HFF-Myc (cell line): ENCODE measurements around the gene CHST12.

Experiments used
- DNase-seq: peaks from one replicate; pipeline ENCODE4 v3.0.0-alpha.2; 2011; ENCODE audit warnings: low read depth; ENCODE audit errors: extremely low read depth
- H3K4me3 ChIP-seq: replicated peaks from 2 replicates; pipeline ENCODE4 v1.5.1; 2011; ENCODE audit warnings: low read depth, mild to moderate bottlenecking, control low read depth, low read length
- TF ChIP-seq, protein P1 (sequence below): IDR thresholded peaks from 2 replicates; pipeline ENCODE4 v1.5.1; 2012; ENCODE audit warnings: mild to moderate bottlenecking, low read depth, low read length, control low read depth; ENCODE audit errors: missing control alignments

The CHST12 gene

GRCh38 chr7:2371329-2371728 is 32.1 kb upstream of the CHST12 start:
- DNase-seq, result no peak
- TF ChIP-seq, protein P1, sequence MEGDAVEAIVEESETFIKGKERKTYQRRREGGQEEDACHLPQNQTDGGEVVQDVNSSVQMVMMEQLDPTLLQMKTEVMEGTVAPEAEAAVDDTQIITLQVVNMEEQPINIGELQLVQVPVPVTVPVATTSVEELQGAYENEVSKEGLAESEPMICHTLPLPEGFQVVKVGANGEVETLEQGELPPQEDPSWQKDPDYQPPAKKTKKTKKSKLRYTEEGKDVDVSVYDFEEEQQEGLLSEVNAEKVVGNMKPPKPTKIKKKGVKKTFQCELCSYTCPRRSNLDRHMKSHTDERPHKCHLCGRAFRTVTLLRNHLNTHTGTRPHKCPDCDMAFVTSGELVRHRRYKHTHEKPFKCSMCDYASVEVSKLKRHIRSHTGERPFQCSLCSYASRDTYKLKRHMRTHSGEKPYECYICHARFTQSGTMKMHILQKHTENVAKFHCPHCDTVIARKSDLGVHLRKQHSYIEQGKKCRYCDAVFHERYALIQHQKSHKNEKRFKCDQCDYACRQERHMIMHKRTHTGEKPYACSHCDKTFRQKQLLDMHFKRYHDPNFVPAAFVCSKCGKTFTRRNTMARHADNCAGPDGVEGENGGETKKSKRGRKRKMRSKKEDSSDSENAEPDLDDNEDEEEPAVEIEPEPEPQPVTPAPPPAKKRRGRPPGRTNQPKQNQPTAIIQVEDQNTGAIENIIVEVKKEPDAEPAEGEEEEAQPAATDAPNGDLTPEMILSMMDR, result no peak
- H3K4me3 ChIP-seq, result no peak overlapping the region

- DNase-seq, result no peak
- no peak overlapping the region for H3K4me3 ChIP-seq
- TF ChIP-seq, protein P1, result no peak
Observed at GRCh38 chr7:2372724-2373123, 30.7 kb upstream of the CHST12 start.

DNA sequence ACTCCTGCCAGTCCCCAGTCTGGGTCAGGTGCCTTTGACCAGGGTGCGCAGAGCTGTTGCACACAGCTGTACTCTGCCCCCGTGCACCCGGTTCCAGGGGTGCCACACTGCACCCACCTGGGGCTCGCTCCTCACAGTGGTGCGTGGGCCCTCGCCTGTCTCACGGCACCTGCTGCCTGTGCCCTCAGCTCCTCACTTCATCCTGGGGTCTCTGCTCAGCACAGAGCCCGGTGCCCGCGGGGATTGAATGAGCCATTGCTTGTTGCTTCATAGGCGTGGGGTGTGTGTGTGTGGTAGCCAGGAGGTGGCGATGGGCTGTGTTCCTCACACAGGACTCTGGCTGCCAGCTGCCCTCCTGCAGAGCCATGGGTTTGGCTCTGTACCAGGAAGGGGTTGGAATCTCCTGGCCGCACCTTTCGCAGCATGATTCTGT is 30.3 kb upstream of the CHST12 start:
- no peak overlapping the region for H3K4me3 ChIP-seq
- TF ChIP-seq, protein P1, result no peak
- no peak for DNase-seq

GRCh38 chr7:2373646-2374045 is 29.8 kb upstream of the CHST12 start:
- TF ChIP-seq, protein P1, result no peak
- DNase-seq, result no peak
- no peak overlapping the region for H3K4me3 ChIP-seq

- H3K4me3 ChIP-seq, result no peak overlapping the region
- no peak for DNase-seq
- TF ChIP-seq, protein P1, result no peak
Observed at GRCh38 chr7:2374401-2374800, 29.0 kb upstream of the CHST12 start.

DNA sequence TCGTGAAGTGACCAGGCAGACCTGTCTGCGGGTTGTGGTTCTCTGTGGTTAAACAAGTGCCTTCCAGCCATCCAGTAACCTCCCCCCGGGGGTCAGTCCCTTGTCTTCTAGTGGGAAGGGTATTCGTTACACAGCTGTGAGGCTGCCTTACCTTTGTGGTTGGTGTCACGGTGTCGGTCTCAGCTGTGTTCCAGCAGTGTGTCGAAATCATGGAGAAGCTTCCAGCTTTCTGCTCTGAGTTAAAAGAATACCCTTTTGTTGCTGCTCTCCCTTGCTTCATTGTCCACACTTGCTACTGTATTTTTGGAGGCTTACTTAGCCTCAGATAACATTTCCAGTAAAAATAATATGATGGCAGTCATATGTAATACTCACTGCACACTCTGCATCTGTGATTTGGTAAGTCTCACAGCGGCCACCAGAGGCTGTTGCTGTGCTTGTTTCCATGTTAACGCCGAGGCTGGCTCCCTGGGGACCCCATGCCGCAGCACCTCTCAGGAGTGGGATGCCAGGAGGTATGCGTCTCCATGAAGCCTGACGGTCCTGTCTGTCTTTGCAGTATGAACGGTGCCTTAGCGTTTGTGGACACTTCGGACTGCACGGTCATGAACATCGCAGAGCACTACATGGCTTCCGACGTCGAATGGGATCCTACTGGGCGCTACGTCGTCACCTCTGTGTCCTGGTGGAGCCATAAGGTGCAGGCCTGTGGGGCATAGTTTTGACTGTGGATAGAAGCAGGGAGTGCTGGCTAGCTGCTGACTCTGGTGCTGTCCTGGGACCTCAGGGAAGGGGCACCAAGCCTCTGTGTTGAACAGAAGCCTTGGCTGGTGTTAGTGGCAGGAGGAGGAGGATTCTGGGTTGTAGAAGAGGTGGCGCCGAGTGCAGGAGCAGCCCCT is 28.3 kb upstream of the CHST12 start:
- TF ChIP-seq, protein P1, result no peak
- no peak overlapping the region for H3K4me3 ChIP-seq
- no peak for DNase-seq
